T-helper 9 cell (primary cell): ENCODE results near the gene STX1A.
"Not testable (repeated sequence)": the region's sequence is repeated elsewhere in the genome, so short reads cannot be mapped to it uniquely, and the experiment has no call there.

Experiments
- DNase-seq: peaks from one replicate; pipeline ENCODE4 v3.0.0-alpha.2; 2020

The STX1A gene

DNA sequence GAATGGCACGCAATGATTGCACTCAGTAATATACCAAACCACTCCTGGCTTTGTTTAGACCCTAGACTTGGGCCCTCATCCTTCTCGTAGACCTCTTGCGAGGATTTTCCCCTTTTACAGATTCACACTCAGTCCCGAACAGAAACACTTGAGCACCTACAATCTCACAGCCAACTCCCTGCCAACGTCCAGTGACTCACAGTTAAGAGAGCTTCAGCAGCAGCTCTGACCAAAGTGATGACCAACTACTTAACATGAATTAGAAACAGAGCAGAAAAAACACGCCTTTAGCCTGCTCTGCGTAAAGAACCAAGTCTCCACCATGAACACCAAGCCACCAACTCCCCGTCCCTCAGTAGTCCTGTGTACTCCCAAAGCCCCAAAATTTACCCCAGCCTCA is 38.4 kb downstream of the STX1A start:
- no peak for DNase-seq

DNA sequence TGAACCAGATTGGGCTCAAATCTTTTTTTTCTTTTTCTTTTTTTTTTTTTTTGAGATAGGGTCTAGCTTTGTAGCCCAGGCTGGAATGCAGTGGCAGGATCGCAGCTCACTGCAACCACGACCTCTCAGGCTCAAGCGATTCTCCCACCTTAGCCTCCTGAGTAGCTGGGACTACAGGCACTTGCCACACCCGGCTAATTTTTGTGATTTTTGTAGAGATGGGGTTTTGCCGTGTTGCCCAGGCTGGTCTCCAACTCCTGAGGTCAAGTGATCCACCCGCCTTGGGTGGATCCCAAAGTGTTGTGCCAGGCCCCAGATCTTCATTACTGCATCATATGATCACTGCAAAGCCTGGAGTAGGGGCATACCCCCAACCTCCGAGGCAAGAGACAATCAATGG is 39.0 kb downstream of the STX1A start:
- no peak for DNase-seq

DNA sequence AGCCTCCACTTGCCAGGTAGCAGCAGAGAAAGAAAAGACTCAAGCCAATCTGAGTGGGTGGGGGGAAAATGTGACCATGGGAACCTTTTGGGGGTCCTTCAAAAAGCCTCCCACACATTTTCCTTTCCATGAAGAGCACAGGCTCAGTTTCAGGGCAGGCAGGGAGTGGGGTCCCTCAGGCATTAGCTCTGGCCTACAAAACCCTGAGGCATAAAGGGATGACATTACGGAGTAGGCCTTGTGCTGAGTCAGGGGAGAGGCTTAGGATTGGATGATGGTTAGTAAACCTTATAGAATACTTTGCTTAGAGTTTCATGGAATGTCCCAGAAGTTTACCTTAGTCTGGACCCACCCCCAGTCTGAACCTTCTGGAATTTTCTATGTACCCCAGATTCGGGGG is 39.8 kb downstream of the STX1A start:
- DNase-seq = no peak

DNA sequence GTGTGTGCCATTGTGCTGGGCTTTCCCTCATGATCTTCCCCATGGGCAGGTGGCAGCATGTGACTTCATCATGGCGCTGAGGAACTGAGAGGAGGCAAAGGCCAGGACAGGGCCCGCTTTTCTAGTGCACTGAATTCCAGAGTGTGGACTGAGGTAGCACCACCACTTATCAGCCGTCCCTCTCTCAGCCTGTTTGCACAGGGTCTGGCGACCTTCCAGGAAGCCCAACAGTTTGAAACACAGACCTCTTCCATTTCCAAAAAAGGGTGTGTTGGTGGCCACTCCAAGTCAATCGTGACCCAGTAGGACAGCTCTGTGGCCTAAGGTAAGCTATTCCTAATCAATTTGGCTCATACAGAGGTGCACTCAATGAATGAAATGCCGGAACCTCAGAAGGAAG is 40.6 kb downstream of the STX1A start:
- no peak for DNase-seq

DNA sequence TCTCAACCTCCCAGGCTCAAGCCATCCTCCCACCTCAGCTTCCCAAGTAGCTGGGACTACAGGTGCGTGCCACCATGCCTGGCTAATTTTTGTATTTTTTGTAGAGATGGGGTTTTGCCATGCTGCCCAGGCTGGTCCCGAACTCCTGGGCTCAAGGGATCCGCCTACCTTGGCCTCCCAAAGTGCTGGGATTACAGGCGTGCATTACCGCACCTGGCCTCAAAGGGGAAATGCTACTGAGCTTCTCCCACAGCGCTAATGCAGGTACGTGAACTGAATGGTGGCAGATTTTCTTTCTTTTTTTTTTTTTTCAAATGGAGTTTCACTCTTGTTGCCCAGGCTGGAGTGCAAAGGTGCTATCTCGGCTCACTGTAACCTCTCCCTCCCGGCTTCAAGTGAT is 43.4 kb downstream of the STX1A start:
- not testable (repeated sequence) for DNase-seq

DNA sequence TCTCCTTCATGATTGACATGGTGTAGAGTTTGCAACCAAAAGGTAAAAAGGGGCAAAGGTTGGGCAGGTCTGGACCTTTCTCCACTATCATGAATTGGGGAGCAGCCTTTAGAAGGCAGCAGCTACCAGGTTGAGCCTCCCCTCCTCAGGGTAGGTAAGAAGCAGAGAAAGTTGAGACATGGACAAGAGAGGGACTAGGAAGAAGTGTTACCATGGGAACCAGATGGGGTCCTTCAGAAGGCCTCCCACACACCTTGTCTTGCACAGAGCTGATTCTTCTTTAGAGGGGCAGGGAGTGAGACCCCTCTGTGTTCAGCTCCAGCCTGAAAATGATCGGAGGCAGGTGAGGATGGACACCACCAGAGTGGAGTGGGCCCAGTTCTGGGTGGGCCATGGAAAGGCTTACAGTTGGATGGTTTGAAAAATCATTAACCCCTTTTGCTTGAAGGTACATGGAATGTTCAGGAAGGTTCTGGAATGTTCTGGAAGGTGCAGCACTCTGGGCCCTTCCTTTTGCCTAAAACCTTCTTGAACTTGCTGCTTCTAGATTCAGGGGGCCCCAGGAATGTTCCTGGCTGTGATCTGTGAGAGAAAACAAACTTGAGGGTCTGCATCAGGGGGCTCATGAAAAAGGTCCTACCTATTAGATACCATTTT is 44.9 kb downstream of the STX1A start:
- no peak for DNase-seq

DNA sequence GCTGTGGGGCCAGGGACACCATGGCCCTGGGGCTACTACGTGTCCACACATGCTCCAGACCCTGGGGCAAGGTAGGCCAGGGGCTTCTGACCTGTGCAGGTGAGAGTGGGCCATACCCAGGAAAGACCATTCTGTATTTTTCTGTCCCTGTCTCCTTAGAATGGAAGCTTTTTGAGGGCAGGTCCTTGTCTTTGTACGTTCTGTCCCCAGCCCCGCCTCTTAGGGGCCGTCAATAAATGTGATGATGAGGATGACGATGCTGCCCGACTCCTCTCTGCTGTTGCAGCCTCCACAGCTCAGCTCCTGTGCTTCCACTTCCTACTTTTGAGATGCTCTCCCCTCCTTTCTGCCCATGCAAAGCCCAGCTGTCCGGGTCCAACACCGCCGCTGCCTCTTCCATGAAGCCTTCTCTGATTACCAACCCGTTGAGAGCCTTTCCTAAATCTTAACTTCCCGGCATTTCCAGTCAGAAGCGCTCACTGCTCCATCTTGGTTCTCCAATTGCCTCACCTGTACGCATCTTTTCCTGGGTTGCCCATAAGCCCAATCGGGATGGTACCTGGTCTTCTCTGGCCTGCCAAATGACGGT is 47.5 kb downstream of the STX1A start:
- no peak for DNase-seq

DNA sequence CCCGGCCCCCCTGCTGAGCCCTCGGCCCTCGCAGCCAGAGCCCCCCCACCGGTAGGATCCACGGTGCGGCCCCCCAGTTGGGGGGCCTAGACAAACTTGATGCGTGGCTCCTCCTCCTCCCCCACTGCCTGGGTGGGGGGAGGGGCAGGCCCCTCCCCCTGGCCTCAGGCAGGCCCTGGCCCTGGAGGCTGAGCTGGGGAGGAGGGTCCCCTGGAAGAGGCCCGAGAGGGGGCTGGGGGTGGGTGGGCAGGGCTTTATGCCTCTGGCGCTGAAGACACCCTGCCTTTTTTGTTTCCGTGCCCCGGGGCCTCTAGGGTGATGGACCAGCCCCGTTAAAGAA is 48.2 kb downstream of the STX1A start:
- DNase-seq = no peak

DNA sequence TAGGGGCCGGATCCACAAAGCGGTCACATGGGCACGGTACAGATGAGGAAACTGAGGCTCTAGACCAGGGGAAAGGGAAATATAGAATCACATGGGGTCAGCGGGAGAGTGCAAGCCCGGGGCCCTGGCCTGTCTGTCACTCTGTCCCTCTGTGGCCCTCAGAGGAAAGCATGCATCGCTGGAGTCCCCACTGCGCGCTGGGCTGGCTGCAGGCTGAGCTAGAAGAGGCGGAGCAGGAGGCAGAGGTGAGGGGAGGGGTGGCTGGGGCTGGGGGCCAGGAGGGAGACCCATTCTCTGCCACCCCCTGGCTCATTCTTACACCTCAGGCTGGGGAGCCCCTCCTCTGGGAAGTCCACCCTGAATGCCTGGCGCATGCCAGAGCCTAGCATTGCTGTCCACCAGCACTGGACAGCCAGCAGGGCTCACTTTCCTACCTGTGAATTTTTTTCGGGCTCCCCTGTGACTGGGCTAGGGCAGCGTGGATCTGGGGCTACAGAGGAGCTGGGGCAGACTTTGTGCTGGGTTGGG is 49.5 kb downstream of the STX1A start:
- DNase-seq = no peak

DNA sequence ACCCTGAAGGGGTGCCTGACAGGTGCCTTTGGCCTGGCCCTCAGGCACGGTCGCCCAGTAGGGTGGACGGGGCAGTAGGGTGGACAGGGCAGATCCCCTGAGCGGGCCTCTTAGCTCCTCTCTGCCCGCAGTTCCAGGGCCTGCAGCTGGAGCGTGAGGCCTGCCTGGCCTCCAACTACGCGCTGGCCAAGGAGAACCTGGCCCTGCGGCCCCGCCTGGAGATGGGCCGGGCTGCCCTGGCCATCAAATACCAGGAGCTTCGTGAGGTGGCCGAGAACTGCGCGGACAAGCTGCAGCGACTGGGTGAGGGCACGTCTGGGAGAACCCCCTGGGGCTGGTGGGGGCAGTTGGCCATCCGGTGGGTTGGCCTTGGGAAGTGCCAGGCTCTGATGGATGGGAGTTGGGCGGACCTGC is 50.2 kb downstream of the STX1A start:
- DNase-seq = no peak

DNA sequence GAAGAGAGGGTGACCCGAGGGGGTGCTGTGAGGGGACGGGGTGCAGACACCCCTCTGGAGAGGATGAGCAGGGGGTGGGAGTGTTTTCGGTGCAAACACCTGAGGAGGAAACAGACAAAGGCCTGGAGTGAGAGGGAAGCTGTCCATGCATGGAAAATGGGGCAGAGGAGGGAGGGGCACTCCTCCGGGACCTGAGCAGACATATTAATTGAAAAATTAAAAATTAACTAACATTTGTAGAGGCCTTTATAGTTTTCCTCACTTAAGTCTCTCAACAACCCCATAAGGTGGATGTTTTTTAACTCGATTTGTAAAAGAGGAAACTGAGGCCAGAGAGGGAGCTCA is 50.6 kb downstream of the STX1A start:
- DNase-seq = no peak

DNA sequence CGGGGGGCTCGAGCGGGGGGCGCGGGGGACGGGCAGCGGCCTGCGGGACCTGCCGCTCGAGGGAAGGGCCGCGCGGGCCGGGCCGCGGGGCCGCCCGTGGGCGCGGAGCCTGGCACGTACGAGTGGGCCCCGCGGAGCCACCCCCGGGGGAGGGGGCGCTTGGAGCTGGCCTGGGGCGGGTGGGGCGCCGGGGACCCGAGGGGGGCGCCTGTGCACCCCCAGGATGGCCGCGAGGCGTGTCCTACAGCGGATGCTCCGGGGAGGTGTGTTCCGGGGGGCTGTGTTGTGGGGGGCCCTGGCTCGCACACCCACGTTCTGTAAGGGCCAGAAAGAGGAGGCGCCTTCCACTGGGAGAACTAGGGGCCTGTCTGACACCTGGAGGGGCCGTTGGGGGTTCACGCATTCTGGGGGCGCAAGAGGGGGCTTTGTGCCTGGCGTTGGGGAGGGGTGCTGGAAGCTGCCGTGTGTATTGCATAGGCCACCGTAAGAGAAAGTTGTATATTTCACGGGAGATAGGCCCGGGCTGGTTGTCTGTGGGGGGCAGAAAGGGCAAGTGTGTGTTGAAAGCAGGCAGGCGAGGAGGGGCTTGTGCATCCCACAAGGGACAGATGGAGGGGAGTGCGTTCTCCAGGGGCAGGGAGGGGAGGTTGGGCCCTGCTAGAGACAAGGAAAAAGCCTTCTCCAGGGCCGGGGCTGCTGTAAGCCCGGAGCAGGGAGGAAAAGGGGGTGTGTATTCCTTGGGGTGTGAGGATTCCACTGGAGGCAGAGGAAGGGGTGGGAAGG is 51.2 kb downstream of the STX1A start:
- no peak for DNase-seq

DNA sequence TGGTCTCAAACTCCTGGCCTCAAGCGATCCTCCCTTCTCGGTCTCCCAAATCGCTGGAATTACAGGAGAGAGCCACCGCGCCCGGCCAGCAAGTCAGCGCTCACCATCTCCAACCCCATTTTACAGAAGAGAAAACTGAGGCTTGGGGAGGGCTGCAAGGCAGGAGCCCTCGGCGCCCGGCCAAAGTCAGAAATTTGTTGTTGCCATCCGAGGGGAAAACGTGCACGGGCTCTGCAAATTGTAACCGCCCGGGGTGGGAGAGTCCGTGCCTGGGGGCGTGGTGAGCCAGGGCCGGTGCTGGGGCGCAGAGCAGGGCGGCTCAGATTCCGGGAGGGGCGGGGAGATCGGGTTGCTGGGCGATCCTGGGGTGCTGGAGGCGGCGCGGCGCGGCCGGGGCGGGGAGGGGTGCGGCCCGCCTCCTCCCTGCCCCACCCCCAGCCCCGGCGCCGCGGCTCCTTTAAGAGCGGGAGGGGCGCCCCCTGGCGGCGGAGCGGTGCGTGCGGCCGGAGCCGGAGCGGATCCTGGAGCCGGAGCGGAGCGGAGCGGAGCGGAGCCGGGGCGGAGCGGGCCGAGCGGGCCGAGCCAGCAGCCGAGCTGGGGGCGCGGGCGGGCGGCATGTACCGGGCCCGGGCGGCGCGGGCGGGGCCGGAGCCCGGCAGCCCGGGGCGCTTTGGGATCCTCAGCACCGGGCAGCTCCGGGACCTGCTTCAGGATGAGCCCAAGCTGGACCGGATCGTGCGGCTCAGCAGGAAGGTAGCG is 51.9 kb downstream of the STX1A start, which contains the start of gene VPS37D:
Gene VPS37D, plus strand, starts transcription at position 488 of the 759 bp plus-strand sequence. Its CDS starts 128 bp downstream, at position 616.
- DNase-seq = peak; percentile 97

DNA sequence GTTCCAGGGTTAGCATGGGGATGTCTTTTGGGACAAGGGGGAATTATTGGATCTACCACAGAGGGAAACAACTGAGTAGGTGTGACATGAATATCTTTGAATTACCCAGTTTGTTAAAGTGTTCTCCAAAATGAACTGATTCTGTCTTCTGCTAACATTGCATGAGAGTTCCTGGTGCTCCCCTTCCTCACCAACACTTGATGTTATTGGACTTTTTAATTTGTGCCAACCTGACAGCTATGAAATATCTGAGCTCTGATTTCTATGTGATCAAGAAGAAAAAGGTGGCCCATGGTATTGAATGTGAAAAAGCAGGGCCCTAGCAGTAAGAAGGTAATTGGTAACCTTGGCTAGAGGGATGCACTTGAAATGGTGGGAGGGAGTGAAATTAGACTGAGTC is 56.4 kb downstream of the STX1A start:
- DNase-seq = no peak

DNA sequence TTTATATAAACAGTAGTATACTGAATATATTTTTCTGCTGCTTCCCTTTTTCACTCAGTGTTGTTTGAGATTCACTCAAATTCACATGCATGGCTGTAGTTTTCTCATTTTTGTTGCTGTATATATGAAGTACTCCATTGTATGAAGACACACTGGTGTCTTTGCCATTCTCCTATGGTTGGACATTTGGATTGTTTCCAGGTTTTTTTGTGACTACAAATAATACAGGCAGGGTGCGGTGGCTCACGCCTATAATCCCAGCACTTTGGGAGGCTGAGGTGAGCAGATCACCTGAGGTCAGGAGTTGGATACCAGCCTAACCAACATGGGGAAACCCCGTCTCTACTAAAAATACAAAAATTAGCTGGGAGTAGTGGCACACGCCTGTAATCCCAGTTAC is 58.9 kb downstream of the STX1A start:
- DNase-seq = not testable (repeated sequence)

DNA sequence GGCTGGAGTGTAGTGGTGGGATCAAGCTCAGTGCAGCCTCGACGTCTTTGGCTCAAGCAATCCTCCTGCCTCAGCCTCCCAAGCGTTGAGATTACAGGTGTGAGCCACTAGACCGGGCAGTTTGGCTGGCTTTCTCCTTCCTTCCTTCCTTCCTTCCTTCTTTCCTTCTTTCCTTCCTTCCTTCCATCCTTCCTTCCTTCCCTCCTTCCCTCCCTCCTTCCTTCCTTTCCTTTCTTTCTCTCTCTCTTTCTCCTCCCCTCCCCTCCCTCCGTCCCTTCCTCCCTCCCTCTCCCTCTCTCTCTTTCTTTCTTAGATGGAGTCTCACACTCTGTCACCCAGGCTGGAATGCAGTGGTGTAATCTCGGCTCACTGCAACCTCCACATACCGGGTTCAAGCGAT is 59.5 kb downstream of the STX1A start:
- DNase-seq = no peak

DNA sequence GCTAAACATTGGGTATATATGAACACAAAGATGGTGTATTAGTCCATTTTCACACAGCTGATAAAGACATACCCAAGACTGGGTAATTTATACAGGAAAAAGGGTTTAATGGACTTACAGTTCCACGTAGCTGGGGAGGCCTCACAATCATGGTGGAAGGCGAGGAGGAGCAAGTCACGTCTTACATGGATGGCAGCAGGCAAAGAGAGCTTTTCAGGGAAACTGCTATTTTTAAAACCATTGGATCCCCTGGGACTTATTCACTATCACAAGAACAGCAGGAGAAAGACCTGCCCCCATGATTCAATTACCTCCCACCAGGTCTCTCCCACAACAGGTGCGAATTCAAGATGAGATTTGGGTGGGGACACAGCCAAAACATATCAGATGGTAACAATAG is 64.2 kb downstream of the STX1A start:
- DNase-seq = not testable (repeated sequence)

DNA sequence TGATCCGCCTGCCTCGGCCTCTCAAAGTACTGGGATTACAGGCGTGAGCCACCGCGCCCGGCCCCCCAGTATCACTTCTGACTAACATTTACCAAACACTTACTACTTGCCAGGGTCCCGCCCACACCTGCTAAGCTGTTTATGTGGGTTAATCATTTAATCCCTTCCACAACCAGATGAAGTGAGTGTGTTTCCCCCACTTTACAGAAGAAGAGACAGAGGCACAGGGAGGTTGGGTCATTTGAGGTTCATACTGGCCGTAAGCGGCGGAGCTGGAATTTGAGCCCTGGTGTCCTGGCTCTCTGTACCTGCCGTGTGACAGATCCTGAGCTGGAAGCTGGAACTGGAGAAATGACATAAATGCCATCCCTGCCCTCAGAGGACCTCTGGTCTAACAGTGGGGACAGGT is 66.9 kb downstream of the STX1A start:
- no peak for DNase-seq

DNA sequence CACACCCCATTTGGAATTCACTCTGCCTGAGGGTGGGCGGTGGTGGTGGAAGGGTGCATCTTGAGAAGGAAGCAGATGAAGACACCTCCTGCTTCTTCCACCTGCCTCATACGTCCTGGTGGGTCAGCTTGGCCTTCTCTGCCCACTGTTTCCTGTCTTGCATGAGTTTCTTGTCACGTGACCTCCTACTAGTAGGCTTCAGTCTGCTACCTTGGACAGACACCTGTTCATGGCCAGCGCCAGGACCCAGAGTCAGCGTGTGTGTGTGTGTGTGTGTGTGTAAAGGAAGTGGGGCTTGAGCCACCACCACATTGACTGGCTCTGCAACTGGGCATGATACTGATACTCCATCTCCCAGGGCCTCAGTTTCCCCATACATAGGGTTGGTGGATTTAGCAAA is 68.9 kb downstream of the STX1A start:
- no peak for DNase-seq

DNA sequence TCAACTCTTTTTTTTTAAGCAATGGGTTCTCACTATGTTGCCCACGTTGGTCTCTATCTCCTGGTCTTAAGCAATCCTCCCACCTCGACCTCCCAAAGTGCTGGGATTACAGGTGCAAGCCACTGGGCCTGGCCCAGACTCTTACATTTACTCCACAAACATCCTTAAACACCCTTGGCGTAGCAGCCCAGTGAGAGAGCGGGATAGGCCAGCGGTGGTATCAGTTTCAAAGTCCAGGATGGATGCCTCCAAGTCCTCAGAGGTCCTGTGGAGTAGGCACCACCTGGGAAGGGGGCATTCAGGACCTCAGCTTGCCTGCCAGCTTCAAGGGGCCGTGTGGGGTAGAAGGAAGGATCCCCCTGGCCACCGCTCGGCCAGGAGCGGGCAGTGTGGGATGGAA is 69.9 kb downstream of the STX1A start:
- DNase-seq = no peak
